Stimulated activated naive CD8-positive, alpha-beta T cell treated with anti-CD3 and anti-CD28 coated beads, Interleukin-15, Interleukin-2, amounts not matched to agents 100 ng/mL and 50 ng/mL, for 24 hours (primary cell): ENCODE results near the gene SLC2A9.

Experiments
- H3K27ac Mint-ChIP-seq: one replicate; pipeline ENCODE4 v1.8.0; 2021; ENCODE audit warnings: mild to moderate bottlenecking, mixed read lengths
- H3K27me3 Mint-ChIP-seq: one replicate; pipeline ENCODE4 v1.8.0; 2021; ENCODE audit warnings: mixed read lengths
- H3K36me3 Mint-ChIP-seq: one replicate; pipeline ENCODE4 v1.8.0; 2021; ENCODE audit warnings: low read depth, mixed read lengths
- H3K4me1 Mint-ChIP-seq: one replicate; pipeline ENCODE4 v1.8.0; 2021; ENCODE audit warnings: low read depth, mixed read lengths
- H3K4me3 Mint-ChIP-seq: one replicate; pipeline ENCODE4 v1.8.0; 2021; ENCODE audit warnings: mild to moderate bottlenecking, mixed read lengths
- H3K9me3 Mint-ChIP-seq: one replicate; pipeline ENCODE4 v1.8.0; 2021; ENCODE audit warnings: mixed read lengths

SLC2A9 gene

DNA sequence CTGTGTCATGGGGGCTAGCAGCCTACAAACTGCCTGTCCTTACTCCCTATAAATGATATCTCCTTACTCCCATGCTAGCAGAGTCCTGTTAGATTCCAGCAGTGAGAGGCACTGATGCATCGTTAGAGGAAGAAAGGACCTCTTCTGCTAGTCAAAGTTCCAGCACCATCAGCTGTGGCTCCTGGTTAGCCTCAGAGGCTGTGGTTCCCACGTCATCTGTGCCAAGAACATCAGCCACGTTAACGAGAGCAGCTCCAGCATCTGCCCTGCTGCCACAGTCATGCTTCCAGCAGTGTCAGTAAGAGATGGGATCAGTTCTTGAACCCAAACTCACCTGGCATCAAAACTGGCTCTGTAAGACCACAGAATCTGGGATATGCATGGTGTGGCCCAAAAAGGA lies 88.5 kb downstream of the SLC2A9 start:
- Mint-ChIP-seq H3K4me3 (no peak overlapping the region), H3K9me3 (no peaks in the 10 kb centered on the region)

DNA sequence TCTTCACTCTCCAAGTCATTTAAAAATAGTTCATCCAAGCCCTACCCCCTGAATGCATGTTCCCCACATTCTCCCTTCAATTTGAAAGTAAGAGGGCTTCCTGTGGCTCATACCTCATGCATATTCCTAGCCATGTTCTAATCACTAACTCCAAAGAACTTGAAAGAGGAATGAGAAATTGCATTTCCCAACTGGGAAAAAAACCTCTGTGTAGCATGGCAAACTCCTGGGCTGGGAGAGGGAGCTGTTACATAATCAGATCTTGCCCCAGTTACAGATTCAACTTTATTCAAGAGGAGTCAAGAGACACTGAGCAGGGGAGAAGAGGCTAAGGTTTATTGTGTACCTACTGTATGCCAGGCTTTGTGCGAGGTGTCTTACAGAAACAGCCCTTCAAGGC lies 90.2 kb downstream of the SLC2A9 start:
- H3K4me1 Mint-ChIP-seq: no peaks in the 10 kb centered on the region
- H3K4me3 Mint-ChIP-seq: no peak overlapping the region
- no peaks in the 10 kb centered on the region for H3K36me3 Mint-ChIP-seq
- no peak overlapping the region for H3K27ac Mint-ChIP-seq
- no peaks in the 10 kb centered on the region for H3K27me3 Mint-ChIP-seq
- no peaks in the 10 kb centered on the region for H3K9me3 Mint-ChIP-seq

More for the DNA sequence above, 88.5 kb downstream of the SLC2A9 start:
- no peaks in the 10 kb centered on the region for H3K36me3 Mint-ChIP-seq
- H3K4me1 Mint-ChIP-seq: no peaks in the 10 kb centered on the region
- no peaks in the 10 kb centered on the region for H3K27me3 Mint-ChIP-seq
- no peak overlapping the region for H3K27ac Mint-ChIP-seq

DNA sequence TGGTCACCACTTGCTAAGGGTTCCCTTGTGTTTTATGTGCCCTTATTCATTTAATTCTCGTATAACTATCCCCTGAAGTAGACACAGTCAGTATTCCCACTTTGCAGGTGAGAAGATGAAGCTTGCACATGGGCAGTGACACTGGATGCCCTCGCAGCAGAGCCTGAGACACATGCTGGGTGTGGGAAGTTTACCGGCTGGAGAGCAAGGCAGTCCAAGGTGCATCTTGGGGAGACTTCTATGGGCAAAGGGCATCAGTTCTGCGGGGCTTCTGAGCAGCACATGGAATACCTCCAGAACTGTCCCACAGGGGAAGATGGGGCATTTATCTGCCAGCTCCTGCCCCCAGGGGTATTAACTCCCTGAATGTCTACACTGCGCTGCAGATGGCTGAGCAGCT lies 92.2 kb downstream of the SLC2A9 start:
- no peaks in the 10 kb centered on the region for H3K36me3 Mint-ChIP-seq
- H3K4me3 Mint-ChIP-seq: no peak overlapping the region
- H3K27me3 Mint-ChIP-seq: no peaks in the 10 kb centered on the region
- no peak overlapping the region for H3K27ac Mint-ChIP-seq
- no peaks in the 10 kb centered on the region for H3K9me3 Mint-ChIP-seq
- H3K4me1 Mint-ChIP-seq: no peaks in the 10 kb centered on the region

DNA sequence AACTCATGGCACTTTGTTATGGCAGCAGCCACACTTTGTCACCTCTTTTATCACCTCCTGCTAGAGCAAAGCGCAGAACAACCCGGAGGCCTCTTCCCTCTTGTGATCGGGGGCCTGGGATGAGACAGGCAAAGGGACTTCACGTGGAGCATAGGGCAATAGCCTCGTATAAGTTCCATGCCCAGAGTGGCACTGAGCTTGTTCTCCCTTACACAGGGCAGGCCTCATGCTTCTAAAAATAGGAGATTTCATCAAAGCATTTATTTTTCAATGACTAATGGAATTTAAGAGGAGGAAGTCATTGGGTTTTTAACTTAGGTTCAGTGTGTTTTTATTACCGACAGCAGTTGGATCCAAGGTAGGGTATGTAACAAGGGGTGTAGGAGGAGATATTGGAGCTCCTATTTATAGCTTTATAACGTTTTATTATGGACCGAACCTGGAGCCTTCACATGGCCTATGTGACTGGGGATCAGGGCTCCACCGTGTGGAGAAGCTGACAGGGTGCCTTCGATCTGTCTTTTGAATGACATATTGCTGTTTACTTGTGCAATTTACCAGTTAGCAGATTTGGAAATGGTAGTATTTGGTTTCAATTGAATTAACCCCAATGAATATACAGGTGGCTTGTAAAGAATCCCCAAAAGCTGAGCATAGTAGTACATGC lies 93.8 kb downstream of the SLC2A9 start:
- Mint-ChIP-seq H3K27ac (no peak overlapping the region), H3K27me3 (no peaks in the 10 kb centered on the region), H3K4me1 (no peaks in the 10 kb centered on the region), H3K36me3 (no peaks in the 10 kb centered on the region), H3K4me3 (no peak overlapping the region), H3K9me3 (no peaks in the 10 kb centered on the region)

DNA sequence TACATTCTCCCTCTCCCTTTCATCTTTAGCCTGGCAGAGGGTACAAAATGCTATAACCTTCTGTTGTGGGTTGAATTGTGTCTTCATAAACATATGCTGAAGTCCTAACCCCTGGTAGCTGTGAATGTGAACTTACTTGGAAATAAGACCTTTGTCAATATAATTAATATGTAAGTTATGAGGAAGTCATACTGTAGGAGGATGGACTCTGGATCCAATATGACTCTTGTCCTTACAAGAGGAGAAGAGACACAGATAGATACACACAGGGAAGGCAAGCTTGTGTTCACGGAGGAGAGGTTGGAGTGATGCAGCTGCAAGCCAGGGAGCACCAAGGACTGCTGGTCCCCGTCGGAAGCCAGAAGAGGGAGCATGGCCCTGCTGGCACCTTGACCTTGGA lies 94.7 kb downstream of the SLC2A9 start:
- H3K27me3 Mint-ChIP-seq: no peaks in the 10 kb centered on the region
- no peak overlapping the region for H3K4me3 Mint-ChIP-seq
- no peaks in the 10 kb centered on the region for H3K9me3 Mint-ChIP-seq
- H3K4me1 Mint-ChIP-seq: no peaks in the 10 kb centered on the region
- no peak overlapping the region for H3K27ac Mint-ChIP-seq
- no peaks in the 10 kb centered on the region for H3K36me3 Mint-ChIP-seq

DNA sequence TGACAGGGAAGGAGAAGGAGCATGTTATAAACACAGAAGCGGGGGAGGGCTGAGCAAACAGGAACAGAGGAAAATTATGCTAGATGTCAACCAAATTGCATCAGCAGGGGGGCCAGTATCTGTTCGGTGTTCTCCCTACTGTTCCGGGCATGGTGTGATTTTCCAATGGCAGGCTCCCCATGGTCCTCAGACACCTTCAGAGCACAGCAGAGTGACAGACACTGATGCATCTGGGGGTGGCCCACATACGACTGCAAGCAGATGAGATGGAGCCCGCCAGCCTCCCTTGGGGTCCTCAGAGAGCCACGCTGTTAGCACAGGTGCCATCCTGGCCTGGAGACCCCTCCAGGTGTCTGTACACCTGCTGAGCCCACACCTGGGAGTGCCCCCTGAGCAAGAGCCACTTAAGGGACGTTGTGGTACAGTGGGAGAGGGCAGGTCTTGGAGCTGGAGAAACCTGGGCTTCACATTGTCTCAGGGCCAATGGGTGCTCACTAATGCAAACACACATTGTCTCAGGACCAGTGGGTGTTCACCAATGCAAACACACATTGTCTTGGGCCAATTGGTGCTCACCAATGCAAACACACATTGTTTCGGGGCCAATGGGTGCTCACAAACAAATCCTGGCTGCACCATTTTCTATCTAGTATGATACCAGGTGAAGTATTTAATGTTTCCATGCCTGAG lies 95.4 kb downstream of the SLC2A9 start:
- Mint-ChIP-seq H3K36me3 (no peaks in the 10 kb centered on the region), H3K4me3 (no peak overlapping the region), H3K4me1 (no peaks in the 10 kb centered on the region), H3K27me3 (no peaks in the 10 kb centered on the region), H3K9me3 (no peaks in the 10 kb centered on the region), H3K27ac (no peak overlapping the region)

DNA sequence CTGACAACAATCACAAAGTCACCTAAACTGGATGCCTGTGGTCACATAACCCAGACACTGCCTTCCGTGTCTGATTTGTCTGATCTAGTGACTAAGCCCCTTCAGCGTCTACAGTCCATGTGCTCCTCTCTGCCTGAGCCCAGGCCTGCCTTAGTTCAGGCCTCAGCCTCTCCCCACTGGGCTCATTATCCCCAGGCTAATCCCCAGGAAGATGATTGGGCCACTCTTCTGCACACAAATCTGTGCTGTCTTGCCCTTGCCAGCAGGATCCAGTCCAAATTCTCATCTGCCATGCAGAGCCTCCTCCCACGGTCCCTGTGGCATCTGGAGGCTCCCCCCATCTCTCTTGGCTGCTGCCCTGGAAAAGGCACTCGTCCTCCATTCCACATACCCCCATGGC lies 96.5 kb downstream of the SLC2A9 start:
- H3K27ac Mint-ChIP-seq: no peak overlapping the region
- no peaks in the 10 kb centered on the region for H3K9me3 Mint-ChIP-seq
- H3K27me3 Mint-ChIP-seq: no peaks in the 10 kb centered on the region
- no peaks in the 10 kb centered on the region for H3K36me3 Mint-ChIP-seq
- H3K4me1 Mint-ChIP-seq: no peaks in the 10 kb centered on the region
- H3K4me3 Mint-ChIP-seq: no peak overlapping the region

DNA sequence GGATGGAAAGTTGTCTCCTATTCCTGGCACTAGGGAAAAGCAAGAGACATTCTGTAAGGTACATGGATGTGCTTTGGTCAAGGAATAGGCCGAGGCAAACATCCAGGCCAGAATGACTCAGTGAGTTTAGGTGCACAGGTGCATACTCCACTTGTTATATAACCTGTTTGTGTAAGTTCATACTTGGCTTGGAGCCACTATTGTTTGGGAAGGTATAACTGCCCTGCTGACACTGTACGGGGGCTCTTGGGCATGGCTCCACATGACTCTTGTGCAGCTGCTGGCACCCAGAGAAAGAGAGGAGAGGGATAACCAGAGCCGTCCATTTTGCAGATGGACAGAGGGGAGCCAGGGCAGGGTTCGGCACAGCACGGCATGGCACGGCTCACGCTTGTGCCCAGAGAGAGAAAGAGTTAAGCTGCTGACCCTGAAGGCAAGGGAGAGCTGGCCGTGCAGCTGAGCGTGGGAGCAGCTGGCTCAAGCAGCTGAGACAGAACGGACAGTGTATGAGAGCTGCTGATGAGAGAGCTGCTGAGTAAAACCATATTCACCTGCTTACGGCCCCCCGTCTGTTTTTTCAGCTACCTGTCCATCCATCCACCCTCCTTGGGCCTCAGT lies 98.0 kb downstream of the SLC2A9 start:
- H3K4me1 Mint-ChIP-seq: no peaks in the 10 kb centered on the region
- no peaks in the 10 kb centered on the region for H3K9me3 Mint-ChIP-seq
- H3K4me3 Mint-ChIP-seq: no peak overlapping the region
- no peaks in the 10 kb centered on the region for H3K27me3 Mint-ChIP-seq
- H3K36me3 Mint-ChIP-seq: no peaks in the 10 kb centered on the region
- no peak overlapping the region for H3K27ac Mint-ChIP-seq

DNA sequence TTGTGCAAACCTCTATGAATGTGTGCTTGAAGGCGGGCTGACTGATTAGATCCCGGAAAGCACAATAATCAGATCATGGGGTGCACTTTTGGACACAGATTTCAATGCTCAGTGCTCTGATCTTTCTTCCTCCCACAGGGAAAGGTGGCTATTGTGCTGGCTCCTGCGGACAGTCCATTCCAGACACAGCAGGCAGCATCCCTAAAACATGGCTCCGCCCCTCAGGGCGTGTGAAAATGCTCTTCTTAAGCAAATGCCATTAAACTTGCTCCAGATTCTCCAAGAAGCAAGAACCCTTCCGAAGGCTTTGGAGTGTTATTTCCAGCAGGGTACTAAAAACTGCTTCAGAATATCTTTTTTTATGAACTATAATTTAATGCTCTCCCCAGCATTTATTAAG lies 100.0 kb downstream of the SLC2A9 start:
- Mint-ChIP-seq H3K4me3 (no peak overlapping the region), H3K27ac (no peak overlapping the region), H3K9me3 (no peaks in the 10 kb centered on the region), H3K4me1 (no peaks in the 10 kb centered on the region), H3K36me3 (no peaks in the 10 kb centered on the region), H3K27me3 (no peaks in the 10 kb centered on the region)

DNA sequence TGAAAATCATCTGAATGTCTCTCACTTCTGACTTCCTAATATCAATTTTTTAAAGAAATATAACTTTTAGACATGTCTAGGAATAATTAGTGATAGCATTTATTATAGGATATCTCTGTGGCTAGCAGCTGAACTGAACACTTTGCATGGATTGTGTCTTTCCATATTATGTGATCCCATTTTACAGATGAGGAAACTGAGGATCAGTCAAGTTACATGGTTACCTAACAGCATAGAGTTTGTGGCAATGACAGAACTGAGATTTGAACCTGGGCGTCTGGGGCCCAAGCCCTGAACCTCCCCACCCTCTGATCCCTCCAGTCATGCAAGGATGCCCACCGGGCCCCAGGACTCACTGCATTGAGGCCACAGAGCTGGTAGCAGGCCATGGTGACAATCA lies 101.3 kb downstream of the SLC2A9 start:
- Mint-ChIP-seq H3K36me3 (no peaks in the 10 kb centered on the region), H3K4me1 (no peaks in the 10 kb centered on the region), H3K27me3 (no peaks in the 10 kb centered on the region), H3K9me3 (no peaks in the 10 kb centered on the region), H3K27ac (no peak overlapping the region), H3K4me3 (no peak overlapping the region)

DNA sequence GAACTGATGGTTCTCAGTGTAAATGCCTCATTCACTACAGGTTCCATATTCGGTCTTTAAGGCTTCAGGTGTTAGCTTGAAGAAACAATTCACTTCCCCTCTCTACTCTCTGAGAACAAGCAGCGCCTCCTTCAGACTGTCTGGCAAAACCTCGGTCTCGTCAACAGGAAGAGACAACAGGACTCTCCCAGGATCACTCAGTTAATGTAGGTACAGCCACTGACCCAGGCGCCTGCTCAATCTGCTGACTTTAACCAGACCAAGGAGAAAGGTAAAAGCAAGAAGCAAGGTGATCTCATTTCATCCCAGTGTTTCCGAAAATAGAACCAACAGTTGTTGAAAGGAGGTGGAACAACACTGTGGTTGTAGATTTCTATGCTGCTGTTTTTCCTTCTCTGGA lies 102.2 kb downstream of the SLC2A9 start:
- Mint-ChIP-seq H3K27ac (no peak overlapping the region), H3K4me3 (no peak overlapping the region), H3K36me3 (no peaks in the 10 kb centered on the region), H3K27me3 (no peaks in the 10 kb centered on the region), H3K9me3 (no peaks in the 10 kb centered on the region), H3K4me1 (no peaks in the 10 kb centered on the region)

DNA sequence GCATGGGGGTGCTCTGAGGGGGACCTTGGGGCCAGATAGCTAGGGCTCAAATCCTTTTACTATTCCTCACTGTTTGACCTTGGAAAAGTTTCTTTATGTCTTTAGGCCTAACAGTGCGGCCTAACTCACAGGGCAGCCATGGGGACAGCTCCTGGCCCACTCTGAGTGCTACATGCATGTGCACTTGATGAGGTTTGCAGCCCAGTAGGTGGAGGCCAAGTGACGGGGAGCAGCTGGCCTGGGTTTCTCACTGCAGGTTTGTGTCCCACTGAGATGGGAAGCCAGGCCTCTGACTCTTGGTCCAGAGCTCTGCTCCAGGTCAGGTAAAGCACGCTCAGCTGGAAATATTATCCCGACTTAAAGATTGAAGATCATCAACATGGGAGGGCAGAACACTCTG lies 102.8 kb downstream of the SLC2A9 start:
- Mint-ChIP-seq H3K36me3 (no peaks in the 10 kb centered on the region), H3K4me3 (no peak overlapping the region), H3K27ac (no peak overlapping the region), H3K27me3 (no peaks in the 10 kb centered on the region), H3K4me1 (no peaks in the 10 kb centered on the region), H3K9me3 (no peaks in the 10 kb centered on the region)

DNA sequence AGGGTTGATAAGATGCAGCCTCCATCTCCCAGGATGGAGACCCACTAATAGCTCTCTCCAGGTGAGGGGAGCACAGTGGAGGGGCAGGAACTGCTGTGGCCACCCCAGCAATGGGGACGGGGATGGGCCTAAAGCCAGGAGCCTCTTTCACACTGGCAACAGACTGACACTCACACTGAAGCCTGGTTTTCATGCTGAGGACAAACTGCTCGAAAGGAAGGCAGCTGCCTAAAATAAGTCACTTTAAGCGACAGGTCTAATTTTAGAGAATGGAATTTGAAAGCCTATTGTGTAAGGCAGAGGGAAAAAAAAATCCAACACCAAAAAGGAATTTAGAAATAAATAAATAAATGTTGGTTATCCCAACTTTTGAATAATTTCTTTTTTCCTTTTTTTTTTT lies 104.4 kb downstream of the SLC2A9 start:
- H3K9me3 Mint-ChIP-seq: no peaks in the 10 kb centered on the region
- no peaks in the 10 kb centered on the region for H3K27me3 Mint-ChIP-seq
- no peak overlapping the region for H3K4me3 Mint-ChIP-seq
- H3K36me3 Mint-ChIP-seq: no peaks in the 10 kb centered on the region
- no peaks in the 10 kb centered on the region for H3K4me1 Mint-ChIP-seq
- no peak overlapping the region for H3K27ac Mint-ChIP-seq

DNA sequence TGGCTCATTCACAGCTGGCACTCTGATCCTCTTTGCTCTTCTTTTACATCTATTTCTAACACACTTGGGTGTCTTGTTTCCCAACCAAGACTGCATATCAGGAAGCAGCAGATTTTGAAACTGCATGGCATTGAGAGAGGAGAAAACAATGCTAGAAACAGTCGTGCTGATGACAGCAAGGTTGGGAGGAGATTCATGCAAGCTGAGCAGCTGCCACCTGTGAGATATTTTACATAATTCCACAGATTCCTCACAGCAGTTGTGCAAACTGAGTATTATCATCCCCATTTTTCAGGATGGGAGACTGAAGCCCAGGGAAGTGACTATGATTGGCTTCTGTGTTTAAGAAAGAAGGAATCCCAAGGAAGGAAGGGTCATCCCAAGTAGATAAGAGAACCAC lies 105.0 kb downstream of the SLC2A9 start:
- no peak overlapping the region for H3K4me3 Mint-ChIP-seq
- H3K4me1 Mint-ChIP-seq: no peaks in the 10 kb centered on the region
- no peaks in the 10 kb centered on the region for H3K9me3 Mint-ChIP-seq
- H3K27ac Mint-ChIP-seq: no peak overlapping the region
- H3K36me3 Mint-ChIP-seq: no peaks in the 10 kb centered on the region
- H3K27me3 Mint-ChIP-seq: no peaks in the 10 kb centered on the region

DNA sequence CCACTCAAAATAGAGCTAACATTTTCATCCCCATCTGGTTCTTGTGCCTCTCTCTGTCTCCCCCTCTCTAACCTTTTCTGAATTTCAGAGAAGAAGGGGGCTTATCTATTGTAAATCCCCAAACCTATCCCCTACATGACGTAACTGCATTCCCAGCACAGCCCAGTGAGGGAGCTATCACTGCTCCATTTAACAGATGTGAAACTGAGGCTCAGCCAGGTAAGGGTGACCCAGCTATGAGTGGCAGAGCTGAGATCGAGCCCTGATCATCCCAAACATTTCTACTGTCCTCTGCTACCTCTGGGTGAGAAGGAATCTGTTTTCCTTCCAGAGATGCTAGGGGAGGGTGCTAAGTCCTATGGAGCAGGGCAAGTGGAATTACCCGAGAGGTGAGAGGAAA lies 107.5 kb downstream of the SLC2A9 start:
- no peaks in the 10 kb centered on the region for H3K27me3 Mint-ChIP-seq
- H3K36me3 Mint-ChIP-seq: no peaks in the 10 kb centered on the region
- H3K4me3 Mint-ChIP-seq: no peak overlapping the region
- no peak overlapping the region for H3K27ac Mint-ChIP-seq
- no peaks in the 10 kb centered on the region for H3K4me1 Mint-ChIP-seq
- no peaks in the 10 kb centered on the region for H3K9me3 Mint-ChIP-seq

DNA sequence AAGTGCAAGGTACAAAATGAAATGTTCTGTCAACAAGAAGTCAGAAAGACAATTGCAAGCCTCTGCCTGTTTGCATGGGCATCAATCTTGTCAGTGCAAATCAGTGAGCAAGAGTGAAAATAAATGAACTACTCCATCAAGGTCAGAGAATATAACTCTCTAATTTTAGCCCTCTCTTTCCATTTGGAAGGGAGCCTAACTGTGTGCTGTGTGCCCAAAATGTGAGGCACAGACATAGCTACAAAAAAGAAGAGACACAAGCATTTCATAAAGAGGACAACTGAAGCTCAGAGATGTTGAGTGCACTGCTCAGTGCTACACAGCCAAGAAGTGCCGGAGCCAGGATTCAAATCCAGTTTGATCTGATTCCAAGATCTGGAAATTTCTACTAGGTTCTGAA lies 114.3 kb downstream of the SLC2A9 start:
- H3K36me3 Mint-ChIP-seq: no peaks in the 10 kb centered on the region
- no peaks in the 10 kb centered on the region for H3K27me3 Mint-ChIP-seq
- no peaks in the 10 kb centered on the region for H3K4me1 Mint-ChIP-seq
- no peak overlapping the region for H3K27ac Mint-ChIP-seq
- H3K4me3 Mint-ChIP-seq: no peak overlapping the region
- H3K9me3 Mint-ChIP-seq: no peaks in the 10 kb centered on the region
